Neural cell (in vitro differentiated cells): ENCODE data around the gene DMRTA1. TPM values are rescaled to one million over a fixed set of nuclear protein-coding genes. Genes with fewer than 3 reads are reported as not detected.
"Not testable (repeated sequence)": the region's sequence is repeated elsewhere in the genome, so short reads cannot be mapped to it uniquely, and the experiment has no call there.

Experiments used
- H2AFZ ChIP-seq: fragments of 200-600, 300-800 bp; sonication (generic), shearing (Covaris generic); 2 replicates; pipeline ENCODE4 v1.6.0; 2014; ENCODE audit warnings: low read depth, mild to moderate bottlenecking, antibody characterized with exemption, low read length, moderate library complexity
- H3F3A ChIP-seq: fragments of 200-600 bp; shearing (Covaris generic); 2 replicates; pipeline ENCODE4 v1.6.1; 2016; ENCODE audit warnings: mild to moderate bottlenecking, moderate library complexity, mixed read lengths, antibody characterized with exemption, low read length; ENCODE audit not compliant: insufficient read depth, poor library complexity, severe bottlenecking
- H3K27ac ChIP-seq: fragments of 200-600, 300-800 bp; sonication (generic), shearing (Covaris generic); 2 replicates; pipeline ENCODE4 v1.5.1; 2014; ENCODE audit warnings: mild to moderate bottlenecking, low read length, moderate library complexity
- H3K27me3 ChIP-seq: fragments of 300-800, 200-600 bp; sonication (generic), shearing (Covaris generic); 2 replicates; pipeline ENCODE4 v1.6.0; 2014; ENCODE audit warnings: mild to moderate bottlenecking, low read depth, low read length, moderate library complexity; ENCODE audit not compliant: insufficient read depth
- H3K36me3 ChIP-seq: fragments of 300-800, 200-600 bp; sonication (generic), shearing (Covaris generic); 2 replicates; pipeline ENCODE4 v1.5.1; 2014; ENCODE audit warnings: mild to moderate bottlenecking, antibody characterized with exemption, low read length, moderate library complexity; ENCODE audit not compliant: insufficient read depth
- H3K4me2 ChIP-seq: fragments of 300-800, 200-600 bp; sonication (generic), shearing (Covaris generic); 2 replicates; pipeline ENCODE4 v1.6.0; 2014; ENCODE audit warnings: mild to moderate bottlenecking, low read length
- H3K4me3 ChIP-seq: fragments of 300-800, 200-600 bp; sonication (generic), shearing (Covaris generic); 2 replicates; pipeline ENCODE4 v1.5.1; 2014; ENCODE audit warnings: mild to moderate bottlenecking, low read length, moderate library complexity
- H3K79me2 ChIP-seq: fragments of 200-600 bp; shearing (Covaris generic); replicated peaks from 2 replicates; pipeline ENCODE4 v1.6.0; 2014; ENCODE audit warnings: mild to moderate bottlenecking, low read length, moderate library complexity; ENCODE audit not compliant: insufficient read depth
- H3K9ac ChIP-seq: fragments of 300-800, 200-600 bp; sonication (generic), shearing (Covaris generic); 2 replicates; pipeline ENCODE4 v1.6.1; 2016; ENCODE audit warnings: mild to moderate bottlenecking, low read length, mixed read lengths
- H3K9me2 ChIP-seq: fragments of 200-600 bp; shearing (Covaris generic); 2 replicates; pipeline ENCODE4 v1.6.1; 2016; ENCODE audit warnings: mild to moderate bottlenecking, low read length, mixed read lengths; ENCODE audit not compliant: insufficient read depth
- H3K9me3 ChIP-seq: fragments of 200-600, 300-800 bp; sonication (generic), shearing (Covaris generic); 2 replicates; pipeline ENCODE4 v1.6.1; 2016; ENCODE audit warnings: mild to moderate bottlenecking, mixed run types, low read length, moderate library complexity, mixed read lengths
- H4K20me1 ChIP-seq: fragments of 200-600 bp; shearing (Covaris generic); 2 replicates; pipeline ENCODE4 v1.6.1; 2016; ENCODE audit warnings: mild to moderate bottlenecking, mixed run types; ENCODE audit not compliant: insufficient read depth
- EP300 ChIP-seq: fragments of 450-650 bp; conservative IDR thresholded peaks from 2 replicates; pipeline ENCODE4 v1.6.1; 2014; ENCODE audit warnings: antibody characterized with exemption, mild to moderate bottlenecking, moderate library complexity; ENCODE audit not compliant: poor library complexity, severe bottlenecking
- EZH2 ChIP-seq: fragments of 200-600, 300-800 bp; shearing (Covaris generic), sonication (generic); IDR thresholded peaks from 2 replicates; pipeline ENCODE4 v1.6.1; 2014; ENCODE audit warnings: antibody characterized with exemption, low read length, borderline replicate concordance, mild to moderate bottlenecking; ENCODE audit not compliant: insufficient read depth, poor library complexity, severe bottlenecking
- MXI1 ChIP-seq: fragments of 450-650 bp; conservative IDR thresholded peaks from 2 replicates; pipeline ENCODE4 v1.6.1; 2014; ENCODE audit warnings: antibody characterized with exemption, mild to moderate bottlenecking; ENCODE audit not compliant: poor library complexity, severe bottlenecking
- POLR2AphosphoS5 ChIP-seq: IDR thresholded peaks from 2 replicates; pipeline ENCODE4 v1.6.1; 2012
- RAD21 ChIP-seq: fragments of 450-650 bp; conservative IDR thresholded peaks from 2 replicates; pipeline ENCODE4 v1.6.1; 2014; ENCODE audit warnings: antibody characterized with exemption, mild to moderate bottlenecking, moderate library complexity
- SMC3 ChIP-seq: fragments of 450-650 bp; conservative IDR thresholded peaks from 2 replicates; pipeline ENCODE4 v1.6.1; 2014; ENCODE audit warnings: antibody characterized with exemption, mild to moderate bottlenecking, moderate library complexity; ENCODE audit not compliant: poor library complexity
- TAF1 ChIP-seq: IDR thresholded peaks from 2 replicates; pipeline ENCODE4 v1.6.1; 2012; ENCODE audit warnings: low read depth
- polyA plus RNA-seq: library from polyadenylated mRNA; depleted of rRNA; stranded (reverse); fragments of >200 nt; gene quantifications from 2 replicates; pipeline ENCODE4 v1.2.3, GENCODE V29; 2014
- TF ChIP-seq, protein P1 (sequence below): IDR thresholded peaks from 2 replicates; pipeline ENCODE4 v1.6.1; 2012; ENCODE audit warnings: borderline replicate concordance
- TF ChIP-seq, protein P2 (sequence below): fragments of 450-650 bp; IDR thresholded peaks from 2 replicates; pipeline ENCODE4 v1.5.1; 2014; ENCODE audit warnings: antibody characterized with exemption, mild to moderate bottlenecking, moderate library complexity; ENCODE audit not compliant: poor library complexity, severe bottlenecking

DMRTA1 gene
- polyA plus RNA-seq, 1 donor from 2014 or later: 0.64 TPM

DNA sequence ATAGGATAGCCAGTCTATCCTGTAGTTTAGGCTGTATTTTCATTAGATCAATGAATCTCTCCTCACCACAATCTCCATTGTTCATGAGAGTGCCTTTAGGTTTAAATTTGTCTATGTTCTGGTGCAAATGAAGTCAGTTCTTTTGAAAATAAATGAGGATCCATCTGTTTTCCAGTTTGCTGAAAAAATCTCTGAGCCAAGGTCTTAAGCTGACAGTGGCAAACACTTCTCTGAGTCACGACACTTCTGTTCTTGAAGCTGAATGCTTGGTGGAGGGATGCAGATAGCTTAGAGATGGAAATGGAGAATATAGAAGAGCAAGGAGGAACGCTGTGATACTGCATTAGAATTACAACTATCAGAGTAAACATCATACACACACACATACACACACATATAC, 34.9 kb downstream of the DMRTA1 start:
- H3K79me2 ChIP-seq: no peaks in the 10 kb centered on the region
- no peaks in the 10 kb centered on the region for H3K36me3 ChIP-seq
- no peak overlapping the region for H3K4me2 ChIP-seq
- TF ChIP-seq EP300 (no peak), TAF1 (no peak), SMC3 (no peak), MXI1 (no peak), EZH2 (no peak), RAD21 (no peak), POLR2AphosphoS5 (no peak)
- TF ChIP-seq, protein P1, sequence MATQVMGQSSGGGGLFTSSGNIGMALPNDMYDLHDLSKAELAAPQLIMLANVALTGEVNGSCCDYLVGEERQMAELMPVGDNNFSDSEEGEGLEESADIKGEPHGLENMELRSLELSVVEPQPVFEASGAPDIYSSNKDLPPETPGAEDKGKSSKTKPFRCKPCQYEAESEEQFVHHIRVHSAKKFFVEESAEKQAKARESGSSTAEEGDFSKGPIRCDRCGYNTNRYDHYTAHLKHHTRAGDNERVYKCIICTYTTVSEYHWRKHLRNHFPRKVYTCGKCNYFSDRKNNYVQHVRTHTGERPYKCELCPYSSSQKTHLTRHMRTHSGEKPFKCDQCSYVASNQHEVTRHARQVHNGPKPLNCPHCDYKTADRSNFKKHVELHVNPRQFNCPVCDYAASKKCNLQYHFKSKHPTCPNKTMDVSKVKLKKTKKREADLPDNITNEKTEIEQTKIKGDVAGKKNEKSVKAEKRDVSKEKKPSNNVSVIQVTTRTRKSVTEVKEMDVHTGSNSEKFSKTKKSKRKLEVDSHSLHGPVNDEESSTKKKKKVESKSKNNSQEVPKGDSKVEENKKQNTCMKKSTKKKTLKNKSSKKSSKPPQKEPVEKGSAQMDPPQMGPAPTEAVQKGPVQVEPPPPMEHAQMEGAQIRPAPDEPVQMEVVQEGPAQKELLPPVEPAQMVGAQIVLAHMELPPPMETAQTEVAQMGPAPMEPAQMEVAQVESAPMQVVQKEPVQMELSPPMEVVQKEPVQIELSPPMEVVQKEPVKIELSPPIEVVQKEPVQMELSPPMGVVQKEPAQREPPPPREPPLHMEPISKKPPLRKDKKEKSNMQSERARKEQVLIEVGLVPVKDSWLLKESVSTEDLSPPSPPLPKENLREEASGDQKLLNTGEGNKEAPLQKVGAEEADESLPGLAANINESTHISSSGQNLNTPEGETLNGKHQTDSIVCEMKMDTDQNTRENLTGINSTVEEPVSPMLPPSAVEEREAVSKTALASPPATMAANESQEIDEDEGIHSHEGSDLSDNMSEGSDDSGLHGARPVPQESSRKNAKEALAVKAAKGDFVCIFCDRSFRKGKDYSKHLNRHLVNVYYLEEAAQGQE: no peak
- TF ChIP-seq, protein P2, sequence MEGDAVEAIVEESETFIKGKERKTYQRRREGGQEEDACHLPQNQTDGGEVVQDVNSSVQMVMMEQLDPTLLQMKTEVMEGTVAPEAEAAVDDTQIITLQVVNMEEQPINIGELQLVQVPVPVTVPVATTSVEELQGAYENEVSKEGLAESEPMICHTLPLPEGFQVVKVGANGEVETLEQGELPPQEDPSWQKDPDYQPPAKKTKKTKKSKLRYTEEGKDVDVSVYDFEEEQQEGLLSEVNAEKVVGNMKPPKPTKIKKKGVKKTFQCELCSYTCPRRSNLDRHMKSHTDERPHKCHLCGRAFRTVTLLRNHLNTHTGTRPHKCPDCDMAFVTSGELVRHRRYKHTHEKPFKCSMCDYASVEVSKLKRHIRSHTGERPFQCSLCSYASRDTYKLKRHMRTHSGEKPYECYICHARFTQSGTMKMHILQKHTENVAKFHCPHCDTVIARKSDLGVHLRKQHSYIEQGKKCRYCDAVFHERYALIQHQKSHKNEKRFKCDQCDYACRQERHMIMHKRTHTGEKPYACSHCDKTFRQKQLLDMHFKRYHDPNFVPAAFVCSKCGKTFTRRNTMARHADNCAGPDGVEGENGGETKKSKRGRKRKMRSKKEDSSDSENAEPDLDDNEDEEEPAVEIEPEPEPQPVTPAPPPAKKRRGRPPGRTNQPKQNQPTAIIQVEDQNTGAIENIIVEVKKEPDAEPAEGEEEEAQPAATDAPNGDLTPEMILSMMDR: no peak
- H3F3A ChIP-seq: no peaks in the 10 kb centered on the region
- no peak overlapping the region for H3K9ac ChIP-seq
- H2AFZ ChIP-seq: no peak overlapping the region
- no peak overlapping the region for H3K27ac ChIP-seq
- no peaks in the 10 kb centered on the region for H3K27me3 ChIP-seq
- no peaks in the 10 kb centered on the region for H3K9me3 ChIP-seq
- no peaks in the 10 kb centered on the region for H3K9me2 ChIP-seq
- H3K4me3 ChIP-seq: no peak overlapping the region
- H4K20me1 ChIP-seq: no peaks in the 10 kb centered on the region

DNA sequence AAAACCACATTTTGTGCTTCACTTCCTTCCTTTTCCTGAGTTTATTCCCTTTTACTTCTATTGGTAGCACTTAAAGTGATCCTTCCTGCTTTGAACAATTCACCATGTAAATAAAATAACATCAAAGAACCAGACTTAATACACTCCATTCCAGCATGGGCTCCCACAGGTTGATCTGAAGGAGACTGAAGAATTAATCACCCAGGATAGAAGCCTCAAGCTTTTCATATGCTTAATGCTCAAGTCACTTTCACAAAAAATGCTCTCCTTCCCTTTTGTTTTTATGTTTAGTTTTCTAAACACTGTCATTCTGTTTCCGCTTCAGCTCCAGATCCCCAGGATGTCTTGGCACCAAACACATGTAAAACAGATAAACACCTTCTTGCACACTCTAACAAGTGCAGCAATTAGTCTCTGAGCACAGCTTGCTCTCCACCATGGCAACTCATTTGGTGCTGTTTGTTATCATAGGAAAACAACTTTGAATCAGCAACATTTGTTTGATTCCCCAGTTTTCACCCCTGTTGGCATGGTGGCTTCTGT, 37.0 kb downstream of the DMRTA1 start:
- no peak overlapping the region for H3K27ac ChIP-seq
- no peaks in the 10 kb centered on the region for H4K20me1 ChIP-seq
- no peaks in the 10 kb centered on the region for H3K9me2 ChIP-seq
- no peaks in the 10 kb centered on the region for H3F3A ChIP-seq
- H3K4me2 ChIP-seq: no peak overlapping the region
- H3K27me3 ChIP-seq: no peaks in the 10 kb centered on the region
- TF ChIP-seq, protein P1: no peak
- no peak for TF ChIP-seq TAF1
- TF ChIP-seq SMC3: no peak
- no peak for TF ChIP-seq MXI1
- no peak for TF ChIP-seq RAD21
- TF ChIP-seq, protein P2: no peak
- TF ChIP-seq EP300: no peak
- TF ChIP-seq EZH2: no peak
- TF ChIP-seq POLR2AphosphoS5: no peak
- H3K9ac ChIP-seq: no peak overlapping the region
- H2AFZ ChIP-seq: no peak overlapping the region
- no peaks in the 10 kb centered on the region for H3K36me3 ChIP-seq
- H3K79me2 ChIP-seq: no peaks in the 10 kb centered on the region
- H3K9me3 ChIP-seq: no peaks in the 10 kb centered on the region
- no peak overlapping the region for H3K4me3 ChIP-seq

DNA sequence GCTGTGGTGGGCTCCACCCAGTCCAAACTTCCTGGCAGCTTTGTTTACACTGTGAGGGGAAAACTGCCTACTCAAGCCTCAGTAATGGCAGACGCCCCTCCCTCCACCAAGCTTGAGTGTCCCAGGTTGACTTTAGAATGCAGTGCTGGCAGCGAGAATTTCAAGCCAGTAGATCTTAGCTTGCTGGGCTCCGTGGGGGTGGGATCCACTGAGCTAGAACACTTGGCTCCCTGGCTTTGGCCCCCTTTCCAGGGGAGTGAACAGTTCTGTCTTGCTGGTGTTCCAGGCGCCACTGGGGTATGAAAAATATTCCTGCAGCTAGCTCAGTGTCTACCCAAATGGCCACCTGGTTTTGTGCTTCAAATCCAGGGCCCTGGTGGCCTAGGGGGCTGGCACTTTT, 49.6 kb downstream of the DMRTA1 start:
- H3K4me2 ChIP-seq, H3K4me3 ChIP-seq, H3F3A ChIP-seq, H3K79me2 ChIP-seq, H3K9me3 ChIP-seq, H3K36me3 ChIP-seq, H4K20me1 ChIP-seq, H2AFZ ChIP-seq, H3K27ac ChIP-seq, H3K9me2 ChIP-seq, H3K27me3 ChIP-seq, H3K9ac ChIP-seq: not testable (repeated sequence)
